HEK293 (cell line): Measurements from ENCODE around the gene FBXL7.

Experiments used
- GLIS2 ChIP-seq: fragments of 450-650 bp; formaldehyde crosslinking; IDR thresholded peaks from 2 replicates; pipeline ENCODE4 v1.5.1; 2016; ENCODE audit warnings: missing biosample characterization, missing genetic modification characterization
- HOXD13 ChIP-seq: sonication (generic); formaldehyde crosslinking; IDR thresholded peaks from 2 replicates; pipeline ENCODE4 v1.8.0; 2022; ENCODE audit warnings: missing genetic modification reagents, borderline replicate concordance
- KLF10 ChIP-seq: fragments of 450-650 bp; IDR thresholded peaks from 2 replicates; pipeline ENCODE4 v1.5.1; 2018; ENCODE audit warnings: missing biosample characterization, mild to moderate bottlenecking, missing genetic modification characterization
- ZBTB11 ChIP-seq: fragments of 450-650 bp; formaldehyde crosslinking; conservative IDR thresholded peaks from 2 replicates; pipeline ENCODE4 v1.5.1; 2016; ENCODE audit warnings: low read depth, missing biosample characterization, missing genetic modification characterization
- ZNF184 ChIP-seq: fragments of 450-650 bp; IDR thresholded peaks from 2 replicates; pipeline ENCODE4 v1.5.1; 2018; ENCODE audit warnings: missing biosample characterization, mild to moderate bottlenecking, missing genetic modification characterization
- ZNF211 ChIP-seq: fragments of 450-650 bp; formaldehyde crosslinking; IDR thresholded peaks from 2 replicates; pipeline ENCODE4 v1.5.1; 2016; ENCODE audit warnings: low read depth, missing biosample characterization, missing genetic modification characterization
- ZNF324 ChIP-seq: fragments of 450-650 bp; formaldehyde crosslinking; IDR thresholded peaks from 2 replicates; pipeline ENCODE4 v1.5.1; 2016; ENCODE audit warnings: missing biosample characterization, missing genetic modification characterization
- TF ChIP-seq, protein P1 (sequence below): fragments of 450-650 bp; formaldehyde crosslinking; IDR thresholded peaks from 2 replicates; pipeline ENCODE4 v1.5.1; 2016; ENCODE audit warnings: missing biosample characterization, missing genetic modification characterization
- TF ChIP-seq, protein P2 (sequence below): fragments of 450-650 bp; formaldehyde crosslinking; IDR thresholded peaks from 2 replicates; pipeline ENCODE4 v1.5.1; 2016; ENCODE audit warnings: missing biosample characterization, missing genetic modification characterization

- TF ChIP-seq, protein P1, sequence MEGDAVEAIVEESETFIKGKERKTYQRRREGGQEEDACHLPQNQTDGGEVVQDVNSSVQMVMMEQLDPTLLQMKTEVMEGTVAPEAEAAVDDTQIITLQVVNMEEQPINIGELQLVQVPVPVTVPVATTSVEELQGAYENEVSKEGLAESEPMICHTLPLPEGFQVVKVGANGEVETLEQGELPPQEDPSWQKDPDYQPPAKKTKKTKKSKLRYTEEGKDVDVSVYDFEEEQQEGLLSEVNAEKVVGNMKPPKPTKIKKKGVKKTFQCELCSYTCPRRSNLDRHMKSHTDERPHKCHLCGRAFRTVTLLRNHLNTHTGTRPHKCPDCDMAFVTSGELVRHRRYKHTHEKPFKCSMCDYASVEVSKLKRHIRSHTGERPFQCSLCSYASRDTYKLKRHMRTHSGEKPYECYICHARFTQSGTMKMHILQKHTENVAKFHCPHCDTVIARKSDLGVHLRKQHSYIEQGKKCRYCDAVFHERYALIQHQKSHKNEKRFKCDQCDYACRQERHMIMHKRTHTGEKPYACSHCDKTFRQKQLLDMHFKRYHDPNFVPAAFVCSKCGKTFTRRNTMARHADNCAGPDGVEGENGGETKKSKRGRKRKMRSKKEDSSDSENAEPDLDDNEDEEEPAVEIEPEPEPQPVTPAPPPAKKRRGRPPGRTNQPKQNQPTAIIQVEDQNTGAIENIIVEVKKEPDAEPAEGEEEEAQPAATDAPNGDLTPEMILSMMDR: no peak
- TF ChIP-seq GLIS2 (tag by site-specific recombination): no peak
- no peak for TF ChIP-seq ZNF324 (tag by site-specific recombination)
- no peak for TF ChIP-seq KLF10 (tag by site-specific recombination)
- TF ChIP-seq ZNF184 (tag by site-specific recombination): no peak
- no peak for TF ChIP-seq HOXD13 (CRISPR knock-in tag)
- TF ChIP-seq ZBTB11 (tag by site-specific recombination): no peak
- no peak for TF ChIP-seq ZNF211
- TF ChIP-seq, protein P2, sequence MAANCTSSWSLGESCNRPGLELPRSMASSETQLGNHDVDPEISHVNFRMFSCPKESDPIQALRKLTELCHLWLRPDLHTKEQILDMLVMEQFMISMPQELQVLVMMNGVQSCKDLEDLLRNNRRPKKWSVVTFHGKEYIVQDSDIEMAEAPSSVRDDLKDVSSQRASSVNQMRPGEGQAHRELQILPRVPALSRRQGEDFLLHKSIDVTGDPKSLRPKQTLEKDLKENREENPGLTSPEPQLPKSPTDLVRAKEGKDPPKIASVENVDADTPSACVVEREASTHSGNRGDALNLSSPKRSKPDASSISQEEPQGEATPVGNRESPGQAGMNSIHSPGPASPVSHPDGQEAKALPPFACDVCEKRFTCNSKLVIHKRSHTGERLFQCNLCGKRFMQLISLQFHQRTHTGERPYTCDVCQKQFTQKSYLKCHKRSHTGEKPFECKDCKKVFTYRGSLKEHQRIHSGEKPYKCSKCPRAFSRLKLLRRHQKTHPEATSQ (tag by site-specific recombination): no peak
Measured at GRCh38 chr5:15630441-15630840, 130.5 kb downstream of the FBXL7 start.
